Endothelial cell of umbilical vein (primary cell): ENCODE data around the gene ANKH. TPM values are rescaled to one million over a fixed set of nuclear protein-coding genes. Genes with fewer than 3 reads are reported as not detected.

ENCODE experiments used
- BruUV-seq: library from RNA; stranded (reverse); fragments of 400-500 nt; replicated peaks from 2 replicates; lab custom pipeline; 2021; lab: Mats Ljungman, UMichigan
- CTCF ChIA-PET: fragments of 300-600, 350-600 bp; sonication (Branson Sonifier 250); formaldehyde crosslinking; loops from one replicate; lab custom pipeline; 2021; ENCODE audit warnings: antibody characterized with exemption, inconsistent platforms; lab: Charles Lee
- POLR2A ChIA-PET: fragments of 300-600, 350-600 bp; sonication (Branson Sonifier 250); formaldehyde crosslinking; loops from one replicate; lab custom pipeline; 2021; ENCODE audit warnings: antibody characterized with exemption, inconsistent platforms; lab: Charles Lee
- DNase-seq: peaks from one replicate; pipeline ENCODE4 v3.0.0-alpha.2; 2011; ENCODE audit warnings: low read depth, low spot score
- FAIRE-seq: peaks from 2 replicates; lab custom pipeline; 2011; peaks lifted over from hg19 to GRCh38; lab: Jason Lieb, UNC
- H2AFZ ChIP-seq: 2 replicates; pipeline ENCODE4 v1.6.0; 2012; ENCODE audit warnings: low read depth, low read length, control low read depth, inconsistent platforms
- H3K27ac ChIP-seq: 2 replicates; pipeline ENCODE4 v1.5.1; 2011; ENCODE audit warnings: low read depth, mild to moderate bottlenecking, control low read depth, low read length, moderate library complexity; ENCODE audit not compliant: insufficient read depth
- H3K27me3 ChIP-seq, 2 experiments: 2 replicates each; pipeline versions ENCODE4 v1.6.0 to v1.6.1; 2011; ENCODE audit warnings: low read length in 2 of 2, mixed read lengths in 1 of 2; ENCODE audit not compliant: control insufficient read depth in 2 of 2, insufficient read depth in 2 of 2
- H3K36me3 ChIP-seq, 2 experiments: 2 replicates in 1 of 2; 3 replicates in 1 of 2; pipeline ENCODE4 v1.5.1; 2011; ENCODE audit warnings: low read length in 2 of 2, mild to moderate bottlenecking in 1 of 2, moderate library complexity in 1 of 2; ENCODE audit not compliant: control insufficient read depth in 2 of 2, insufficient read depth in 2 of 2; ENCODE audit errors: extremely low read depth in 1 of 2
- H3K4me1 ChIP-seq: 3 replicates; pipeline ENCODE4 v1.5.1; 2011; ENCODE audit warnings: mild to moderate bottlenecking, low read length; ENCODE audit not compliant: control insufficient read depth, insufficient read depth; ENCODE audit errors: extremely low read depth
- H3K4me2 ChIP-seq: 2 replicates; pipeline ENCODE4 v1.6.1; 2011; ENCODE audit warnings: low read length, control low read depth, mixed read lengths; ENCODE audit not compliant: insufficient read depth
- H3K4me3 ChIP-seq, 3 experiments: fragments of 200-600 bp in 1 of 3; sonication (generic), shearing (Covaris generic) in 1 of 3; replicated peaks in 1 of 3; 2 replicates each; pipeline ENCODE4 v1.5.1; 2011 to 2016; ENCODE audit warnings: control low read depth in 3 of 3, low read length in 3 of 3, mild to moderate bottlenecking in 2 of 3, inconsistent platforms in 1 of 3, low read depth in 1 of 3, moderate library complexity in 1 of 3; ENCODE audit not compliant: insufficient read depth in 1 of 3
- H3K79me2 ChIP-seq: 2 replicates; pipeline ENCODE4 v1.6.0; 2012; ENCODE audit warnings: low read length, inconsistent platforms; ENCODE audit not compliant: control insufficient read depth, insufficient read depth
- H3K9ac ChIP-seq: replicated peaks from 2 replicates; pipeline ENCODE3; 2011; ENCODE audit warnings: low read length, control low read depth; ENCODE audit not compliant: insufficient read depth; ENCODE audit errors: extremely low read depth
- H3K9me1 ChIP-seq: replicated peaks from 3 replicates; pipeline ENCODE4 v1.6.0; 2011; ENCODE audit warnings: mild to moderate bottlenecking, low read length; ENCODE audit not compliant: control insufficient read depth, insufficient read depth; ENCODE audit errors: extremely low read depth
- H3K9me3 ChIP-seq: replicated peaks from 2 replicates; pipeline ENCODE4 v1.5.1; 2012; ENCODE audit warnings: low read length, inconsistent platforms; ENCODE audit not compliant: control insufficient read depth, insufficient read depth
- H4K20me1 ChIP-seq: replicated peaks from 2 replicates; pipeline ENCODE3; 2011; ENCODE audit warnings: mild to moderate bottlenecking, low read length; ENCODE audit not compliant: control insufficient read depth, insufficient read depth; ENCODE audit errors: extremely low read depth
- CTCF ChIP-seq, 2 donors: IDR thresholded peaks; 1 replicate in 1 of 2; 2 replicates in 1 of 2; pipeline ENCODE4 v1.5.1; 2011; ENCODE audit warnings: low read length in 2 of 2, mild to moderate bottlenecking in 2 of 2, moderate library complexity in 2 of 2, control low read depth in 1 of 2, inconsistent platforms in 1 of 2, low read depth in 1 of 2; ENCODE audit not compliant: insufficient read depth in 1 of 2; ENCODE audit errors: extremely low read depth in 1 of 2
- FOS ChIP-seq: IDR thresholded peaks from 2 replicates; pipeline ENCODE4 v1.6.1; 2011; ENCODE audit warnings: mild to moderate bottlenecking, low read length, moderate library complexity, borderline replicate concordance; ENCODE audit not compliant: insufficient read depth
- GATA2 ChIP-seq: IDR thresholded peaks from 2 replicates; pipeline ENCODE4 v1.7.0; 2011; ENCODE audit warnings: low read depth, mild to moderate bottlenecking, moderate library complexity, mixed read lengths, low read length; ENCODE audit not compliant: insufficient read length, insufficient read depth
- JUN ChIP-seq: IDR thresholded peaks from 2 replicates; pipeline ENCODE4 v1.6.1; 2011; ENCODE audit warnings: borderline replicate concordance, low read depth; ENCODE audit not compliant: insufficient read length, insufficient read depth
- MYC ChIP-seq: IDR thresholded peaks from one replicate; pipeline ENCODE4 v1.6.1; 2011; ENCODE audit warnings: mild to moderate bottlenecking, low read depth, low read length
- POLR2A ChIP-seq: IDR thresholded peaks from 2 replicates; pipeline ENCODE4 v1.6.1; 2012; ENCODE audit warnings: low read depth, mild to moderate bottlenecking, control low read depth, low read length
- POLR2AphosphoS5 ChIP-seq: IDR thresholded peaks from 2 replicates; pipeline ENCODE4 v1.6.1; 2012; ENCODE audit warnings: low read depth, mild to moderate bottlenecking, control low read depth, low read length, moderate library complexity; ENCODE audit not compliant: insufficient read depth
- dilution Hi-C: fragments of 300-500 bp; cut with MboI; formaldehyde crosslinking; loops from one replicate; pipeline ENCODE4 v1.15.0; 2019; ENCODE audit warnings: low sequenced_read_pairs; ENCODE audit not compliant: extremely low pct_ligation_motif_present
- intact Hi-C: fragments of 100-400 bp; cut with micrococcal nuclease; formaldehyde crosslinking; loops from one replicate; pipeline ENCODE4 v1.10.0; 2022
- polyA plus RNA-seq, 4 experiments: library from polyadenylated mRNA; depleted of rRNA in 3 of 4; stranded (reverse) in 3 of 4; unstranded in 1 of 4; fragments of >200 nt; gene quantifications; 2 replicates each; pipeline versions ENCODE4 v1.2.1 to v1.2.3, GENCODE V29; 2011 to 2012; ENCODE audit warnings: missing spikeins in 1 of 4
- total RNA-seq: library from RNA; stranded (reverse); gene quantifications from 2 replicates; pipeline ENCODE4 v1.2.3, GENCODE V29; 2021

ANKH gene
- total and polyA plus RNA-seq, 2 donors (not counting 3 experiments of a cell fraction or from before 2014, with no cell fraction given): 12.7 to 31.4 TPM

GRCh38 chr5:14715481-14715880 is 156.1 kb downstream of the ANKH start:
- TF ChIP-seq POLR2A: no peak
- TF ChIP-seq POLR2AphosphoS5: no peak
- TF ChIP-seq CTCF (IDR thresholded peaks at IDR 0.05; ENCODE audit: extremely low read depth in 1 of 2, insufficient read depth in 1 of 2, low read depth in 1 of 2, low read length in 2 of 2): no peak
- FAIRE-seq (no peak), DNase-seq (no peak)
- Histone ChIP-seq H2AFZ (no peak overlapping the region), H3K9ac (no peak overlapping the region), H3K36me3 (peaks cover 0 to 7% of the 10 kb centered on the region in 2 experiments), H3K9me3 (no peaks in the 10 kb centered on the region), H3K79me2 (no peaks in the 10 kb centered on the region), H4K20me1 (no peaks in the 10 kb centered on the region), H3K4me3 (no peak overlapping the region), H3K27me3 (no peaks in the 10 kb centered on the region), H3K4me2 (no peak overlapping the region), H3K4me1 (no peaks in the 10 kb centered on the region), H3K9me1 (no peaks in the 10 kb centered on the region), H3K27ac (no peak overlapping the region)
- no TSS peak for BruUV-seq
- ChIA-PET POLR2A (no interaction called here), CTCF (no interaction called here)
- intact Hi-C loops: no loop called here
- dilution Hi-C loops: no loop called here

- Histone ChIP-seq H3K27me3 (no peaks in the 10 kb centered on the region), H3K4me3 (no peak overlapping the region), H3K27ac (no peak overlapping the region), H3K4me1 (no peaks in the 10 kb centered on the region), H4K20me1 (no peaks in the 10 kb centered on the region), H3K36me3 (peaks cover 0 to 10% of the 10 kb centered on the region in 2 experiments), H3K9me3 (no peaks in the 10 kb centered on the region), H3K9ac (no peak overlapping the region), H3K4me2 (no peak overlapping the region), H2AFZ (no peak overlapping the region), H3K79me2 (no peaks in the 10 kb centered on the region), H3K9me1 (no peaks in the 10 kb centered on the region)
- ChIA-PET CTCF (interaction anchor here (1.0 to 1.1 kb wide), 2 partner anchors 12 to 243 kb away, joined by 3 read pairs; no protein-coding TSS in a partner anchor), POLR2A (no interaction called here)
- no TSS peak for BruUV-seq
- no peak for DNase-seq
- dilution Hi-C loops (no loop called here), intact Hi-C loops (no loop called here)
- FAIRE-seq: no peak
- TF ChIP-seq FOS: no peak
- no peak for TF ChIP-seq MYC
- no peak for TF ChIP-seq JUN
- no peak for TF ChIP-seq POLR2A
- TF ChIP-seq POLR2AphosphoS5: no peak
- TF ChIP-seq CTCF (IDR thresholded peaks at IDR 0.05; ENCODE audit: extremely low read depth in 1 of 2, insufficient read depth in 1 of 2, low read depth in 1 of 2, low read length in 2 of 2): no peak
- TF ChIP-seq GATA2: no peak
These were observed 156.9 kb downstream of the ANKH start for GRCh38 chr5:14714706-14715105.
